HG03469 (cell line): ENCODE data around the gene ZMIZ1.

Experiments used
- ATAC-seq: cut with Tn5 transposase; IDR thresholded peaks from one replicate; pipeline ENCODE4 v1.9.1; 2021; ENCODE audit warnings: mild to moderate bottlenecking, moderate library complexity, moderate number of reproducible peaks; ENCODE audit not compliant: unreplicated experiment

ZMIZ1 gene

DNA sequence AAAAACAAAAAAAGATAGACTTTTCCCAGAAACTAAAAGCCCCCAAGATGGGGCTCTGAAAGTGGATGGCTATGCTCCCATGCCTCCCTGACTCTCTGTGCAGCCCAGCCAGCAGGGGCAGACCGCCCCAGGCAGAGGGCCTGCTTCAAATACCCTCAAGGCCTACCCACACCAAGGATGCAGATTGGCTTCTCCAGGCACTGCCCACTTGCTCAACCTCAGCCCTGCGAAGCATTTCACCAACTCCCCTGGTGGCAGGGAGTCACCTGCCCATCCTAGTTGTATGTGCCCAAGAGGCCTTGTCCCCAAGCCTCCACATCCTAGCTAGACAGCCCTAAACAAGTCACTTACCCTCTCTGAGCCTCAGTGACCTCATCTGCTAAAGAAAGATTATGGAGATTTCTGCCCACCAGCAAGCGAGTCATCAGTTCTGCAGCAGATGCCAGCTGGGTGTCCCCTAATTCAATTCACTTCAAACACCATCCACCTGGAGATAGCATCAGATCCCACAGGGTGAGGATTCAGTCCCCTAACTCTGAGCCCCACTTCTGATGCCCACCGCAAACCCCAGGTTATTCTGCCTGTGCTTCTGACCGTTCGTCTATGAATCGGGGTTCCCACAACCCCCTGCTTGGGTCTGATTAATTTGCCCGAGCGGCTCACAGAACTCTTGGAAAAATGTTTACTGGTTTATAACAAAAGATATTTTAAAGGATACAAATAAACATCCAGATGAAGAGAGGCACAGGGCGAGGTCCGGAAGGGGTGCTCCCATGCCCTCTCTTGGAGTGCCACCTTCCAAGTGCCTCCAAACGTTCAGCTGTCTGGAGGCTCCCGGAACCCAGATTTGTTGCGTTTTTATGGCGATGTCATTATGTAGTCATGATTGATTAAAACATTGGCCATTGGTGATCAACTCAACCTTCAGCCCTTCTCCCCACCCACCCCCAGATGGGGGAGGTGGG lies 18.6 kb upstream of the ZMIZ1 start:
- no peak for ATAC-seq

DNA sequence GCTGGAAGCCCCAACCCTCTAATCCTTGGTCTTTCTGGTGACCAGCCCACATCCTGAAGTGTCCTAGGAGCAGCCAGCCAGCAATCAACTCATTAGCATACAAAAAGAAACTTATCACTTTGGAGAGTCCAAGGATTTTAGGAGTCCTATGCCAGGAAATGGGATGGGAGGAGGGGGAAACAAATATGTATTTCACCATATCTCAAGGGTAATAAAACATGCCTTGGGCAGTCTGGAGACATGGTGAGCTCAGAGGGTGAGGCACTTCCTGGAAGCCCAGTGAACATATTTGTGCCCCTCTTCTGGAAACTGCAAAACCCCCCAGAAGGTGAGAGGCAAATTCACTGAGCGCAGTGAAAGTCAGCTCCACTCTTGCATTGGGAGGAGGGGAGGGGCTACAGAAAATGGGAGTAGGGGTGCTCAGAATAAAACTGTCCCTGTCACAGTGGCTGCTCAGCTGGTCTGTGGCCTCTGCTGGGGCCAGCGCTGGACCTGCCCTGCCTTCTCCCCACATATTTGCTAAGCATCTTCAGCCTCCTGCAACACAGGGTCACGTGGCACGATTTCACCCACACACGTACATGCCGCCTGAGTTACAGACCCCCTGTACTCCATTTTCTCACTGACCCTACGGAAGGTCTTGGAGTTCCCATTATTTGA lies 17.7 kb upstream of the ZMIZ1 start:
- no peak for ATAC-seq

DNA sequence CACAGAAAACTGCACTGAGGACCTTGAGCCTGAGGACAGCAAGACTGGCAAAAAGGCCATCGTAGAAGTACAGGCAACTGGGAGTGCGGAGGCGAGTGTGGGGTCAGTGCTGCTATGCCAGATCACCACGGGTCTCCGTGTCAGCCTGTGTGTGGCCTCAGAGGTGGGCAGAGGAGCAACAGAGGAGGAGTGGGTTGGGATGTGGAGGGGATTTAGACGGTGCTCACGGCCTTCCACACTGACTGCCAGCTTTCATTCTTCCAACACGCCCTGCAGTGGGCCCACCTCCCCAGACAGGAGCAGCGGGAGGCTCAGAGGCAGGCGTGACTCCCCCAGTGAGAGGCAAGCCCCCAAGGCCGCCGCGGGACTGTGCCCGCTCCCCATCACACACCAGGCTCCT lies 17.0 kb upstream of the ZMIZ1 start:
- no peak for ATAC-seq

DNA sequence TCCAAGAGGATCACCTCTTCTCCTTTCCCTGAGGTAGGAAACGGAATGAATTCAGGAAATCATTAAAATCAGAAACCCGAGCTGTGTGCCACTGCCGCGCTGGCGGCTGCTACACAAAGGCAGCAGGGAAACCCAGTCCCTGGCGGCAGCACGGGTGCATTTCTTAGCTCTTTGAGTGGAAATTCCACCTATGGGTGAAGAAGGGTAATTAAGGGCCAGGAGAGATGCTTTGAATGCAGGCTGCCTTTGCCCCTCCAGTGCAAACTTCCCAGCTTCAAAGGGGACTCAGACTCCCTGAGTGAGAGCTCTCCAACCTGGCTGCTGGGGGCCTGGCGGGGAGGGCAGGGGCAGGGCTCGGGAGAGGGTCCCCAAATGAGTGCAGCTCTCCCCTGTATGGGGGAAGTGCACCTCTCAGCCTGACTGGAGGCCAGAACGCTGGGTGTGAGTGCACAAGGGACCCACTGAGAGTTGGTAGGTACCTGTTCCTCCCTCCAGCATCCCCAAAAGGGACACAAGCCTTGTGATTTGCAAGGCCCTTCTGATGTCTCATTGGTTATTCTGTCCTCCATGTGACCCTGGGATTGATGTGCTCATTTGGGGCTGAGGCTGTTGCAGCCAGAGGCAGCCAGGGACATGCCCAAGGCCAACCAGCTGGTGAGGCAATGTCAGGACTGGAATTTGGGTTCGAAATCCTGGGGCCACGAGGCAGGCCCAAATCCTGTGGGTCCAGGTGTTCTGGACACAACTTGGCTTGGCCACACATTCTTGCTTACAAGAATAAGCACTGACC lies 16.3 kb upstream of the ZMIZ1 start:
- ATAC-seq = no peak

DNA sequence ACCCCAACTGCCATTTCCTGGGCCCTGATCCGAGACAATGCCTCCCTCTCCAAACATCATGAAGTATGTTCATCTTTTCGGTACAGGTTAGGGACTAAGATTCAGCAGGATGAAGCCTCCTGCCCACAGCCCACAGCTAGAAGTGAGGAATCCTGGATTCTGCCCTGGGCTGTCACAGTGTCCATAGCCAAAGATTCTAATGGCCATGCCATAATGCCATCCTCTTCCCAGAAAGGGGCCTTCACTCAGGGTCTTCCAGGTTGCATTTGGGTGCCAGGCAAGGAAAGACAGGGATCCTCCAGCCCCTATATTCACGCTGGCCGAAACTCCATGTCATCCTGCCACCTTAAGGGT lies 15.7 kb upstream of the ZMIZ1 start:
- no peak for ATAC-seq

DNA sequence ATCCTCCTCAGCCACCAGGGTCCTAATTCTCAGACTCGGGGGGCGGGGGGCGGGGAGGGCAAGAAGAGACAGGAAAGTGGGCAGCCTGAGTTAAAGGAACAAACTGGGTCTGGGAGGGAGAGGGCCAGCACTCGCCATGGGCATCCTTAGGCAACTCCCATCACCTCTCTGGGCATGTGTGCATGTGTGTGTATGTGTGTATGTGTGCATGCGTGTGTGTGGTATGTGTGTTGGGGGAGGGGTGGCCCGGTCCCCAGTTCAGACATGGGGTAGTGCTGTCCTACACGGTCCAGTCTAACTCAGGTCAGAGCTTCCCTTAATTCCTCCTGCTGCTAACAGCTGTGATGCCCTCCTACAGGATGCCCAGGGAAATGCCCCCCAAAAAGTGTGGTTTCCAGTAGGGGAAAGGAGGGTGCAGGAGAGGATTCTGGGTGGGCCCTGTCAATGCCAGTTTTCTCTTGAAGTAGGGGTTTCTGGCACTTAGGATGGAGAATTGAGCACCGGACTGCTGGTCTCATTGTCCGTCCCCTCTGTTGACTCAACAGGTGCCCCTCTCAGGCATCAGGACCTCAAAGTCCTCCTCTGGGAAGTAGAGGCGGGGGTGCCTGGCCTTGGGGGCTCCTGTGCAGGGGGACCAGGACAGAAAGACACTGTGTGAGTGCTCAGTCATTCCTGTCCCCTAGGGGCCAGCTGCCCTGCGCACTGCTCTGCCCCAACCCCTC lies 15.1 kb upstream of the ZMIZ1 start:
- no peak for ATAC-seq

DNA sequence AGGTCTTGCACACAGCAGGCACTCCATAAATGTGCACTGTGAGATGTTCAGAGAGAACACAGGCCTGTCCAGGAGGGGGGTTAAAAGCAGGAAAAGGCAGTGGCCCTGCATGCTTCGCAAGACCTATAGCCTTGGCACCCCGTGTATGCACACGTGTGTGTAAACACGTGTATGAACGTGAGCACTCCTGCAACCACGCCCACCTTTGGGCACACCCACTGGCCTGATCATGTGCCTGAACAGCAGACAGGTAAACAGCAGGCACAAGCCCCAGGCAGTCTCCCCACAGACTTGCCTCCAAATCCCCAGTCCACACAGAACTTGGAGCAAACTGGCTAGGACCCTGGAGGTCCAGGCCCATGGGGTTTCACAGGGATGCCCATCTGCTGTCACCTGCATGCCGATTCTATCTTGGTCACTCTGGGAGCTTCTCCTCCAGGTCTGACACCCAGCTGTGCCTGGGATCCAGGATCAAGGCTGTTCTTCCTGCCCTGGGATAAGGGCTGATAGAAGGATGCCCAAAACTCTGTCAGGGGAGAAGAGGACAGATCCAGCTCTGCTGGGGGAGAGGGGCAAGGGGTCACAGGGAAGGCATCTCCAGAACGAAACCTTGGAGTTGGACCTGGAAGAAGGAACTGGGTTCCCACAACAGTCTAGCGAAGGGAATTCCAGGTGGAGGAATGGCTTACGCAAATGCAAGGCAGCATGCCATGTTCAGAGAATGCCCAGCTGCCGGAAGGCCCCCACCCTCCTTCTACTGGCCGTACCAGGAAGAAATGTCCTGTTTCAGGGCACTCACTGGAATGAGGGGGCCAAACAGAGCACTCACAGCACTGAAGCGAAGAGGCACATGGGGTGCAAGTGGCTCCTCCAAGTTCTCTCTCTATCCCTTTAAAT lies 14.3 kb upstream of the ZMIZ1 start:
- no peak for ATAC-seq

DNA sequence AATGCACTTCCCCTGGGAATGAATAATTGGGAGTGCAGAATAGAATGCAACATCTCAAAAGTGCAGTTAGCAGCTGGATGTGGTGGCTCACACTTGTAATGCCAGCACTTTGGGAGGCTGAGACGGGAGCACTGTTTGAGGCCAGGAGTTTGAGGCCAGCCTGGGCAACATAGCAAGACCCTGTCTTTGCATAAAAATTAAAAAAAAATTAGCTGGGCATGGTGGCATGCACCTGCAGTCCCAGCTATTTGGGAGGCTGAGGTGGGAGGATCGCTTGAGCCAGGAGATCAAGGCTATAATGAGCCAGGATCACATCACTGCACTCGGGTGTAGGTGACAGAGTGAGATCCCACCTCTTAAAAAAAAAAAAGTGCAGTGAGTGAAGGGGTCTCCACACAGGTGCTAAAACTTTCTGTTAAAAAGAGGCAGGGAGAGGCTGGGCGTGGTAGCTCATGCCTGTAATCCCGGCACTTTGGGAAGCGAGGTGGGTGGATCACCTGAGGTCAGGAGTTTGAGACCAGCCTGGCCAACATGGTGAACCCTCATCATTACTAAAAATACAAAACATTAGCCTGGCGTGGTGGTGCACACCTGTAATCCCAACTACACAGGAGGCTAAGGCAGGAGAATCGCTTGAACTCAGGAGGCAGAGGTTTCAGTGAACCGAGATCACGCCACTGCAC lies 13.5 kb upstream of the ZMIZ1 start:
- no peak for ATAC-seq

DNA sequence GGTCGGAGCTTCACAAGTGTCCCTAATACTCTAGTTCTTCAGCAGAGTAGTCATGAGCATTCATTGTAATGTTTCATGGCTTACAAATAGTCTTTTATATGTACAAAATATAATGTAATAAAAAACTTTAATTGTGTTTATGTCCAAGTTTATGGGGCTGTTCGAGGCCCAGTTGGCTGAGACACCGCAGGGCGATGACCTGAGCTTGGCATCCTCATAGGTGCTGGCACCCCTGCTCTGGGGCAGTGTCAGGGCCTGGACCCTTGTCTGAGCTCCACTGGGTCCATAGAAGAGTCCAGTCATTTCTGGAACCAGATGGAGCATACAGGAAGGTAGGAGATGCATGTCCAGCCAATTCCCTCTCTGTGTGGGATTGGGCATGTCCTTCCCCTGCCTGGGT lies 12.9 kb upstream of the ZMIZ1 start:
- ATAC-seq = no peak

DNA sequence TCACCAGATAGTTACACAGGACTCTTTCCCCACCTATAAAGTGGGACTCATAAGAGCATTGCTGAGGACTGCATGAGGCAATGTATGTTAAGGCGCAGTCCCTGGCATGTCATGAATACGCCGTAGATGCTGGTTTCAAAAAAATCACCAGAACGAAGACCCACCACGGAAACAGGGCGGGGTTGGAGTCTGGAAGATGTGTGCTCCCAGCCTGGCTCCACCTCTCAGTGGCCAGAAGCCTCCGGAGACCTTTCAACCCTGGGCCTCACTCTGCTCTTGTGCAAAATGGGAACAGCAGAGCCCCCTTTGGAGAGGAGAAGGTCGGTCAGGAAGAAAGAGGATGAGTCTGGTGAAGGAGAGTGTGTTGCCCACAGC lies 12.4 kb upstream of the ZMIZ1 start:
- no peak for ATAC-seq

DNA sequence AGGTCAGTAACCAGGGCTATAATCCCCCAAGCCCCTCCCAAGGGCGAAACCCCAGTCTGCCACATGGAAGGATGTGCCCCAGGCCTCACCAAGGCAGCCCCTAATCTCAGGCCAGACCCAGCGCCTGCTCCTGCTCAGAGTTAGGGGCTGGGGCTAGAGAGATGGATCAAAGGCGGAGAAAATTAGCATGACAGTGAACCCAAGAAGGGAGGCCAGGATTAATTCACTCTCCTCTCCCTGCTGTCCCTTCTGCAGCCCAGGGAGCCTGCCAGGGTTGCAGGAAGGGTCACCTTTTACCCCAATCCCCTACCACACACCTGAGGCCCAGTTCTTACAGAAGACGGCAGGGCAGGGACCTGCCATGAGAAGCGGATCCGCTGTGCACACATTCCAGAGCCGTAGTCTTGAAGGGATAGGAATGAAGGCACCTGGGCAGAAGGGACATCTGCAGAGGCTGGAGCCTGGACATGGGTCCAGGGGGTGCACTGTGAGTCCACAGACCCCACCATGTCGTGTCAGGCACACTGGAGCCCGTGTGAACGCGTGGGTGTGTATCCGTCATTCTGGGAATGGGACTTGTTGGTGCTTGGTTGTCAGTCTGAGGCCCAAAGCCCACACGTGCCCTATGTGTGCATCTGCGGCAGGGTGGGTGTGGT lies 11.9 kb upstream of the ZMIZ1 start:
- no peak for ATAC-seq

DNA sequence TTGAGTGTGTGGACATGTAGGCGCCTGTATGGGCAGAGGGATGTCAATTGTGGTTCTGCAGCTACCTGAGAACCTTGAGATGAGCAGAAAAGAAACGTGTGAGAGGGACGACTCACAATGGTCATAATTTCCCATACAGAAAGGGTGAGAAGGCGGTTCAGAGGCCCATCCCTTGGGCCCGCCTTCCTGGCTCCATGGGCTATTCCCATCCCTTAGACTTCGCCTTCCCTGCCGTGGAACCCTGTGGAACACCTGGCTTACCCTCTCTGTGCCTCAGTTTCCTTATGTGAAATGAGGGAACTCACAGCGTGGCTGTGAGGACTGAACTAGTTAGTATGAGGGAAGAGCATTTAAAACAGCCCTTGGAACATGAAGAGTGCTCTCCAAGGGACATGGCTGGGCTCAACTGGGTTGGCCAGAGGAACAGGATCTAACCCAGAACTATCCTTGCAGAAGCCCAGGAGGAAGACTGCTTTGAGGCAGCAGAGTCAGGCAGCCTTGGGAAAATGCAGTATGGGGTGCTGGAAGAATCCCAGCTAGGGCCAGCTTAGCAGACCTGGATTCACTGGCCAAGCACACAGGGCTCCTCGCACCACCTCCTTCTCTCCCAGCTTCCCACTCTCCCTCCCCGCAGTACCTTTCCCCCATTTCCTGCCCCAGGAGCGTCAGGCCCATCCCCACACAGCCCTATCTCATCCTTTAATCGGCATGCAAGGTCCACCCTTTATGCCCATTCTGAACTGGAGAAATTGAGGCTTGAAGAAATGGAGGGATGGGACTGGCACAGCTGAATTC lies 11.1 kb upstream of the ZMIZ1 start:
- no peak for ATAC-seq

DNA sequence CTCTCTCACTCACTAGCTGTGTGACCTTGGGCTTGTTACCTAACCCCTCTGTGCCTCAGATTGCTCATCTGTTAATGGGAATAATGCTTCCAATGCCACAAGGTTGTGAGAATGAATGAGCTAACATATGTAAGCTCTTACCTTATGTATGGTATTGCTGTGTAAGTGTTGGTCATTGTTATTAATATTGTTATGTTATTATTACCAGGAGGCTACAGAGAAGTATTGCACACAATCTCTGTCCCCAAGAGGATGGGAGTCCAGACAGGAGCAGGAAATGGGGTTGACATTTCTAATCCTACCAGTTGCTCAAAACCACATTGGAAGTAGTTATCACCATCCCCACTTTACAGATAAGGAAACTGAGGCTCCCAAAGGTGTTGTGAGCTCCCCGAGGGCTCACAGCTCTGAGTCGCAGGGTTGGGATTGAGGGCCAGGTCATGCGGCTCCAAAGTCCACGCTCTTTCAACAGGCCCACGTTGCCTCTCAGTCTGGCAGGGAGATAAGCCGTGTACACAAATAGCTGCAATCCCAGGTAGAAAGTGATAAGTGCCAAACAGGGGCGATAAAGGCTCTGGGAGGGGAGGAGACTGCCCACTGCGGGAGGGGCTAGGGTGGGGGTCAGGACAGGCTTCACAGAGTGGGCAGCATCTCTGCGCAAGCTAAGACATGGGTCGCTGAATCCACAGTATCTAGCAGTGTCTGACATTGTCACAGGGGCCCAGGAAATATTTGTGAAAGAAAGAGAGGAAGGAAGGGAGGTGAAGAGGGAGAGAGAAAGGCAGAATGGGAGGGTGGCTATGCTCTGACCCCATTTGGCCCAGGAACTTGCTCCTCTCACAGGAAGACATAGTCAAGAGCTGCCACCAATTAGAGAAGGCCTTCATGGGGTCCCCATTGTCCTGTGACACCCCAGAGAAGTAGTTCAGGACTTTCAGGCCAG lies 9.6 kb upstream of the ZMIZ1 start:
- no peak for ATAC-seq

DNA sequence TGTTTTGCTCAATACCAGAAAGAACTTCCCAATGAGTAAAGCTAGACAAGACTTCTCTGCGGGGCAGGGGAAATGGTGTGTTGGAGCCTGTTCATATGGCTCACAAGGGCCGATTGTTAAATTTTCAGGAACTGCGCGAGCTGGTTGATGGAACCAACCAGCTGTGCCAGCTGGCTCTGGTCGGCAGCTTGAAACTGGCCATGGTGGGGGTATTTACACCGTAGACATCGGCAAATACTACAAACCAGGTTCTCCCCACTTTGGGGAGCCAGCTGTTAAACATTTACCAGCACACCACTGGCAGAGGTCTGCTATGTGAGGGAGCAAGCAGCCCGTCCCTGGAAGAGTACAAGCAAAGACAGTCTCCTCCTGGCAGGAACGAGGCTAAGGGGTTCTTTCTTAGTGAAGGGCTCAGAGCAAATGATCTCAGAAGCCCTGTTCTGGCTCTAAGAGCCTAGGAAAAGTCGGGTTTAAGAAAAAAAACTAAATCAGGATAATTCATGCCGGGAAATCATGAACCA lies 8.8 kb upstream of the ZMIZ1 start:
- ATAC-seq = no peak

DNA sequence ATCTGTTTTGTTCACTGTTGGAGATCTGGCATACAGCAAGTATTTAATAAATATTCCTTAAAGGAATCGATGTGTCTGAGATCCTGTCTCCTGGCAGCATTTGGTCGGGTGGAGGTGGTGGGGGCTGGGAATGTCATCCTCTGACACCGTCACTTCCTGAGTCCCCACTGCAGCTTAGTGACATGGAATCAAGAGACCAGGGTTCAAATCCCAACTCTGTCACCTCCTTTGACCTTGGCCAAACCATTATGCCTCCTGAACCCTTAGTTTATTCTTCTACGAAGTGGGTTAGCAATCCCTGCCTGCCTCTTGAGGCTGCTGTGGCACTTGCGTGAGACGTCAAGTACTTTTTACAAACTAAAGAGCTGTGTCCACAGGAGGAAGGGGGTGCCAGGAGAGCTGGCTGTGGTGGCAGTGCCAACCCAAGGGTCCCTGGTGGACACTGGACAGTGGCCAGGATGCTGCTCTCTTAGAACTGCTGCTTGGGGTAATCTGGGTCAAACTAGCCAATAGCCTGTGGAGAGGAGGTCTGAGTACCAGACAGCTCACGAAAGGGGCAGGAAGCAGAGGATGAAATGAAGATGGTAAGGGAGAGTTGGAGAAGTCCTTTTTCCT lies 8.0 kb upstream of the ZMIZ1 start:
- ATAC-seq = no peak
